Stimulated activated CD8-positive, alpha-beta memory T cell treated with anti-CD3 and anti-CD28 coated beads, Interleukin-15, amount 100 ng/mL, for 48 hours (primary cell): ENCODE measurements around the gene ACVRL1.

Experiments used
- DNase-seq, 2 donors: peaks; one replicate each; pipeline ENCODE4 v3.0.0-alpha.2; 2020; ENCODE audit warnings: low read depth in 2 of 2

The ACVRL1 gene

GRCh38 chr12:51942056-51942455 is 34.8 kb downstream of the ACVRL1 start:
- no peak for DNase-seq

- DNase-seq = no peak
These were observed 35.2 kb downstream of the ACVRL1 start for GRCh38 chr12:51942501-51943000.

- DNase-seq = no peak
These were observed 36.0 kb downstream of the ACVRL1 start for GRCh38 chr12:51943346-51943745.

GRCh38 chr12:51944608-51945233 is 37.4 kb downstream of the ACVRL1 start:
- no peak for DNase-seq

GRCh38 chr12:51947246-51947996 is 40.1 kb downstream of the ACVRL1 start:
- DNase-seq = no peak

- DNase-seq = no peak
These were observed 40.8 kb downstream of the ACVRL1 start for GRCh38 chr12:51948066-51948465.

- no peak for DNase-seq
These were observed 42.2 kb downstream of the ACVRL1 start for GRCh38 chr12:51949342-51950030.

- no peak for DNase-seq
These were observed 43.4 kb downstream of the ACVRL1 start for GRCh38 chr12:51950682-51951198.

- DNase-seq = peak; percentile 84
These were observed 44.0 kb downstream of the ACVRL1 start, which contains the start of gene ACVR1B for GRCh38 chr12:51951199-51951842. TSS of gene ACVR1B (plus strand) at chr12:51951699. CDS start at chr12:51951744, 45 bp downstream.

GRCh38 chr12:51951843-51952722 is 44.8 kb downstream of the ACVRL1 start:
- no peak for DNase-seq

GRCh38 chr12:51953089-51953488 is 45.8 kb downstream of the ACVRL1 start:
- DNase-seq = no peak

- no peak for DNase-seq
These were observed 46.6 kb downstream of the ACVRL1 start for GRCh38 chr12:51953864-51954263.

GRCh38 chr12:51954561-51955361 is 47.5 kb downstream of the ACVRL1 start:
- no peak for DNase-seq

GRCh38 chr12:51955702-51956101 is 48.4 kb downstream of the ACVRL1 start:
- no peak for DNase-seq

- no peak for DNase-seq
These were observed 51.2 kb downstream of the ACVRL1 start for GRCh38 chr12:51958542-51958941.

GRCh38 chr12:51959211-51959610 is 51.9 kb downstream of the ACVRL1 start:
- DNase-seq = no peak

GRCh38 chr12:51959921-51960320 is 52.6 kb downstream of the ACVRL1 start:
- DNase-seq = no peak

- DNase-seq = no peak
These were observed 53.2 kb downstream of the ACVRL1 start for GRCh38 chr12:51960488-51960887.

- DNase-seq = no peak
These were observed 53.6 kb downstream of the ACVRL1 start for GRCh38 chr12:51960890-51961289.

GRCh38 chr12:51961834-51962233 is 54.5 kb downstream of the ACVRL1 start:
- no peak for DNase-seq
